ENCODE results near the gene TRMT11.

TRMT11 gene

GRCh38 chr6:125981571-125982185 lies 4.7 kb upstream of the TRMT11 start:
- no peaks in the 10 kb centered on the region for H3K4me1 ChIP-seq (ENCODE audit: control insufficient read depth in 2 of 2, insufficient read depth in 1 of 2, low read depth in 1 of 2, low read length in 2 of 2)
- no peak overlapping the region for H3K23ac ChIP-seq (ENCODE audit: low read depth, low read length, poor library complexity)
- no peaks in the 10 kb centered on the region for H3K36me3 ChIP-seq (replicated peaks in 1 of 2; ENCODE audit: control insufficient read depth in 2 of 2, insufficient read depth in 2 of 2, low read length in 2 of 2)
- H2BK12ac ChIP-seq (ENCODE audit: low read length): no peak overlapping the region
- H4K8ac ChIP-seq (ENCODE audit: low read depth, low read length): no peak overlapping the region
- no peak overlapping the region for H3K18ac ChIP-seq (ENCODE audit: low read length)
- no peak overlapping the region for H2AFZ ChIP-seq (ENCODE audit: low read length)
- no peak overlapping the region for H3K4ac ChIP-seq (ENCODE audit: low read length)
- H3K4me3 ChIP-seq (ENCODE audit: low read length in 2 of 2): no peak overlapping the region
- H3K4me2 ChIP-seq (ENCODE audit: insufficient read depth, low read length, poor library complexity, severe bottlenecking): no peak overlapping the region
- no peak overlapping the region for H2BK5ac ChIP-seq (ENCODE audit: low read length)
- H4K91ac ChIP-seq (ENCODE audit: low read depth, low read length, poor library complexity): no peak overlapping the region
- no peak for DNase-seq (ENCODE audit: low spot score)
- no peak overlapping the region for H2BK120ac ChIP-seq (ENCODE audit: low read depth, low read length)
- no peak overlapping the region for H2AK5ac ChIP-seq (ENCODE audit: low read depth, low read length)
- no peaks in the 10 kb centered on the region for H3K27me3 ChIP-seq (ENCODE audit: control insufficient read depth in 3 of 3, insufficient read depth in 3 of 3, low read depth in 1 of 3, low read length in 3 of 3)
- H3K9me3 ChIP-seq (replicated peaks in 1 of 2; ENCODE audit: control insufficient read depth in 2 of 2, insufficient read depth in 1 of 2, low read depth in 1 of 2, low read length in 2 of 2): no peaks in the 10 kb centered on the region
- peaks cover 2% of the 10 kb centered on the region for H3K79me1 ChIP-seq (ENCODE audit: low read depth, low read length)
- H3K14ac ChIP-seq (ENCODE audit: low read length): no peak overlapping the region
- no CpG with 5 or more reads among the region's 2 CpGs for WGBS, 2 donors (ENCODE audit: extremely low coverage in 2 of 2, insufficient read length in 2 of 2, insufficient replicate concordance in 1 of 2)
- no peak overlapping the region for H3K9ac ChIP-seq (ENCODE audit: low read depth, low read length, poor library complexity)
- H2BK15ac ChIP-seq (ENCODE audit: low read length): no peak overlapping the region
- H3K27ac ChIP-seq (replicated peaks; ENCODE audit: low read length): no peak overlapping the region

GRCh38 chr6:125983246-125983945 lies 2.9 kb upstream of the TRMT11 start:
- Histone ChIP-seq H2BK12ac (ENCODE audit: low read length) (no peak overlapping the region), H3K79me1 (ENCODE audit: low read depth, low read length) (peaks cover 4% of the 10 kb centered on the region), H3K14ac (ENCODE audit: low read length) (no peak overlapping the region), H3K4me1 (ENCODE audit: control insufficient read depth in 2 of 2, insufficient read depth in 1 of 2, low read depth in 1 of 2, low read length in 2 of 2) (peaks cover 0 to 3% of the 10 kb centered on the region in 2 donors), H3K9me3 (replicated peaks in 1 of 2; ENCODE audit: control insufficient read depth in 2 of 2, insufficient read depth in 1 of 2, low read depth in 1 of 2, low read length in 2 of 2) (no peaks in the 10 kb centered on the region), H3K27ac (replicated peaks; ENCODE audit: low read length) (no peak overlapping the region), H3K27me3 (ENCODE audit: control insufficient read depth in 3 of 3, insufficient read depth in 3 of 3, low read depth in 1 of 3, low read length in 3 of 3) (no peaks in the 10 kb centered on the region), H2BK5ac (ENCODE audit: low read length) (no peak overlapping the region), H3K4me3 (ENCODE audit: low read length in 2 of 2) (no peak overlapping the region), H3K36me3 (replicated peaks in 1 of 2; ENCODE audit: control insufficient read depth in 2 of 2, insufficient read depth in 2 of 2, low read length in 2 of 2) (no peaks in the 10 kb centered on the region), H3K18ac (ENCODE audit: low read length) (no peak overlapping the region), H3K9ac (ENCODE audit: low read depth, low read length, poor library complexity) (no peak overlapping the region), H2BK120ac (ENCODE audit: low read depth, low read length) (no peak overlapping the region), H2AFZ (ENCODE audit: low read length) (no peak overlapping the region), H4K8ac (ENCODE audit: low read depth, low read length) (no peak overlapping the region), H3K4ac (ENCODE audit: low read length) (no peak overlapping the region), H3K23ac (ENCODE audit: low read depth, low read length, poor library complexity) (no peak overlapping the region), H2AK5ac (ENCODE audit: low read depth, low read length) (no peak overlapping the region), H2BK15ac (ENCODE audit: low read length) (no peak overlapping the region), H3K4me2 (ENCODE audit: insufficient read depth, low read length, poor library complexity, severe bottlenecking) (no peak overlapping the region), H4K91ac (ENCODE audit: low read depth, low read length, poor library complexity) (no peak overlapping the region)
- DNase-seq (ENCODE audit: low spot score): no peak
- no CpG with 5 or more reads among the region's 4 CpGs for WGBS, 2 donors (ENCODE audit: extremely low coverage in 2 of 2, insufficient read length in 2 of 2, insufficient replicate concordance in 1 of 2)

GRCh38 chr6:125984311-125984710 lies 2.0 kb upstream of the TRMT11 start:
- H3K9ac ChIP-seq (ENCODE audit: low read depth, low read length, poor library complexity): no peak overlapping the region
- H3K4me3 ChIP-seq (ENCODE audit: low read length in 2 of 2): no peak overlapping the region
- no CpG with 5 or more reads among the region's 2 CpGs for whole genome bisulfite sequencing, 2 donors (ENCODE audit: extremely low coverage in 2 of 2, insufficient read length in 2 of 2, insufficient replicate concordance in 1 of 2)
- no peak overlapping the region for H2BK5ac ChIP-seq (ENCODE audit: low read length)
- H3K27ac ChIP-seq (replicated peaks; ENCODE audit: low read length): no peak overlapping the region
- peaks cover 4% of the 10 kb centered on the region for H3K79me1 ChIP-seq (ENCODE audit: low read depth, low read length)
- no peak overlapping the region for H2AFZ ChIP-seq (ENCODE audit: low read length)
- H4K91ac ChIP-seq (ENCODE audit: low read depth, low read length, poor library complexity): no peak overlapping the region
- H3K9me3 ChIP-seq (replicated peaks in 1 of 2; ENCODE audit: control insufficient read depth in 2 of 2, insufficient read depth in 1 of 2, low read depth in 1 of 2, low read length in 2 of 2): no peaks in the 10 kb centered on the region
- no peak for DNase-seq (ENCODE audit: low spot score)
- no peaks in the 10 kb centered on the region for H3K27me3 ChIP-seq (ENCODE audit: control insufficient read depth in 3 of 3, insufficient read depth in 3 of 3, low read depth in 1 of 3, low read length in 3 of 3)
- H3K36me3 ChIP-seq (replicated peaks in 1 of 2; ENCODE audit: control insufficient read depth in 2 of 2, insufficient read depth in 2 of 2, low read length in 2 of 2): no peaks in the 10 kb centered on the region
- no peak overlapping the region for H2BK120ac ChIP-seq (ENCODE audit: low read depth, low read length)
- no peak overlapping the region for H2BK15ac ChIP-seq (ENCODE audit: low read length)
- no peak overlapping the region for H3K23ac ChIP-seq (ENCODE audit: low read depth, low read length, poor library complexity)
- no peak overlapping the region for H3K18ac ChIP-seq (ENCODE audit: low read length)
- H2AK5ac ChIP-seq (ENCODE audit: low read depth, low read length): no peak overlapping the region
- H2BK12ac ChIP-seq (ENCODE audit: low read length): no peak overlapping the region
- H3K14ac ChIP-seq (ENCODE audit: low read length): no peak overlapping the region
- no peak overlapping the region for H3K4me2 ChIP-seq (ENCODE audit: insufficient read depth, low read length, poor library complexity, severe bottlenecking)
- no peak overlapping the region for H4K8ac ChIP-seq (ENCODE audit: low read depth, low read length)
- no peak overlapping the region for H3K4ac ChIP-seq (ENCODE audit: low read length)
- peaks cover 0 to 6% of the 10 kb centered on the region in 2 donors for H3K4me1 ChIP-seq (ENCODE audit: control insufficient read depth in 2 of 2, insufficient read depth in 1 of 2, low read depth in 1 of 2, low read length in 2 of 2)

- Histone ChIP-seq H3K23ac (ENCODE audit: low read depth, low read length, poor library complexity) (no peak overlapping the region), H3K36me3 (replicated peaks in 1 of 2; ENCODE audit: control insufficient read depth in 2 of 2, insufficient read depth in 2 of 2, low read length in 2 of 2) (no peaks in the 10 kb centered on the region), H3K4me3 (ENCODE audit: low read length in 2 of 2) (peak overlapping the region in 1 of 2 donors; percentile 72), H3K18ac (ENCODE audit: low read length) (no peak overlapping the region), H3K27ac (replicated peaks; ENCODE audit: low read length) (no peak overlapping the region), H2BK15ac (ENCODE audit: low read length) (no peak overlapping the region), H2BK120ac (ENCODE audit: low read depth, low read length) (no peak overlapping the region), H3K4ac (ENCODE audit: low read length) (no peak overlapping the region), H2AFZ (ENCODE audit: low read length) (peak overlapping the region; percentile 92), H3K27me3 (ENCODE audit: control insufficient read depth in 3 of 3, insufficient read depth in 3 of 3, low read depth in 1 of 3, low read length in 3 of 3) (no peaks in the 10 kb centered on the region), H4K8ac (ENCODE audit: low read depth, low read length) (no peak overlapping the region), H2BK12ac (ENCODE audit: low read length) (no peak overlapping the region), H3K4me1 (ENCODE audit: control insufficient read depth in 2 of 2, insufficient read depth in 1 of 2, low read depth in 1 of 2, low read length in 2 of 2) (peaks cover 0 to 6% of the 10 kb centered on the region in 2 donors), H3K14ac (ENCODE audit: low read length) (no peak overlapping the region), H2BK5ac (ENCODE audit: low read length) (no peak overlapping the region), H3K9me3 (replicated peaks in 1 of 2; ENCODE audit: control insufficient read depth in 2 of 2, insufficient read depth in 1 of 2, low read depth in 1 of 2, low read length in 2 of 2) (peaks cover 0 to 4% of the 10 kb centered on the region in 2 donors), H3K79me1 (ENCODE audit: low read depth, low read length) (peaks cover 4% of the 10 kb centered on the region), H3K4me2 (ENCODE audit: insufficient read depth, low read length, poor library complexity, severe bottlenecking) (no peak overlapping the region), H2AK5ac (ENCODE audit: low read depth, low read length) (no peak overlapping the region), H3K9ac (ENCODE audit: low read depth, low read length, poor library complexity) (no peak overlapping the region), H4K91ac (ENCODE audit: low read depth, low read length, poor library complexity) (no peak overlapping the region)
- DNase-seq (ENCODE audit: low spot score): no peak
- WGBS, 2 donors (ENCODE audit: extremely low coverage in 2 of 2, insufficient read length in 2 of 2, insufficient replicate concordance in 1 of 2): no CpG with 5 or more reads among the region's 4 CpGs
These were observed 818 bp upstream of the TRMT11 start for GRCh38 chr6:125985522-125985921.

Measured in neuronal stem cell (in vitro differentiated cells).